AG09319 (cell line): ENCODE measurements around the gene HRH1.
A peak's percentile ranks its signal among the peaks of the same experiment; 100 is the strongest.

Experiments used
- DNase-seq: peaks from one replicate; pipeline ENCODE4 v3.0.0-alpha.2; 2010; ENCODE audit warnings: low read depth; ENCODE audit errors: extremely low read depth
- CTCF ChIP-seq: IDR thresholded peaks from 2 replicates; pipeline ENCODE4 v1.5.1; 2011; ENCODE audit warnings: low read depth, mild to moderate bottlenecking, inconsistent platforms, low read length, moderate library complexity

HRH1 gene

GRCh38 chr3:11285471-11285870, 131.2 kb downstream of the HRH1 start:
- DNase-seq = no peak
- no peak for TF ChIP-seq CTCF

GRCh38 chr3:11287404-11287803, 133.1 kb downstream of the HRH1 start:
- no peak for DNase-seq
- no peak for TF ChIP-seq CTCF

- no peak for TF ChIP-seq CTCF
- DNase-seq = no peak
These were observed 133.8 kb downstream of the HRH1 start for GRCh38 chr3:11288021-11288491.

GRCh38 chr3:11288786-11289637, 134.7 kb downstream of the HRH1 start:
- TF ChIP-seq CTCF = no peak
- peak; percentile 70 for DNase-seq

- no peak for DNase-seq
- TF ChIP-seq CTCF = no peak
These were observed 135.6 kb downstream of the HRH1 start for GRCh38 chr3:11289864-11290263.

- no peak for DNase-seq
- TF ChIP-seq CTCF = no peak
These were observed 136.7 kb downstream of the HRH1 start for GRCh38 chr3:11290743-11291680.

- DNase-seq = no peak
- no peak for TF ChIP-seq CTCF
These were observed 137.5 kb downstream of the HRH1 start for GRCh38 chr3:11291808-11292207.
